GM12872 (cell line): ENCODE measurements around the gene SDC3.

ENCODE experiments used
- TF ChIP-seq, protein P1 (sequence below): IDR thresholded peaks from 3 replicates; pipeline ENCODE4 v1.5.1; 2011; ENCODE audit warnings: low read depth, mild to moderate bottlenecking, low read length, moderate library complexity; ENCODE audit not compliant: insufficient read depth

Gene SDC3

DNA sequence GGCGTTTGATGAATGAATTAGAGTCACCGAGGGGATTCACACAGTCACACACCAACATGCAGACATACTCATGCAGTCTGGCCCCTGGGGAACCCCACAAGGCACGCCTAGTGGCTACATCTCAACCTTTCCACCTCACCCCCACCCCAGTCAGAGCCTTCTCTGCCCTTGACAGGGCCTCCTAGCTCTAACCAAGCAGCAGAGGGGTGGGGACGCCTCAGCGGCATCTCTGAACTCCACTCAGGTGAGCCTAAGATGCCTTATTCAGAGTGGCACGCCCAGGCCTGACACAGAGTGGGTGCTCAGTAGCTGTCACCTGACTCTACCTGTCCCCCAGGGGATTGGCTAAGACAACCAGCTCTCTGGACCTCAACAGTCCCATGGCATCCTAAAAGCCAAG, 3.7 kb upstream of the SDC3 start:
- TF ChIP-seq, protein P1, sequence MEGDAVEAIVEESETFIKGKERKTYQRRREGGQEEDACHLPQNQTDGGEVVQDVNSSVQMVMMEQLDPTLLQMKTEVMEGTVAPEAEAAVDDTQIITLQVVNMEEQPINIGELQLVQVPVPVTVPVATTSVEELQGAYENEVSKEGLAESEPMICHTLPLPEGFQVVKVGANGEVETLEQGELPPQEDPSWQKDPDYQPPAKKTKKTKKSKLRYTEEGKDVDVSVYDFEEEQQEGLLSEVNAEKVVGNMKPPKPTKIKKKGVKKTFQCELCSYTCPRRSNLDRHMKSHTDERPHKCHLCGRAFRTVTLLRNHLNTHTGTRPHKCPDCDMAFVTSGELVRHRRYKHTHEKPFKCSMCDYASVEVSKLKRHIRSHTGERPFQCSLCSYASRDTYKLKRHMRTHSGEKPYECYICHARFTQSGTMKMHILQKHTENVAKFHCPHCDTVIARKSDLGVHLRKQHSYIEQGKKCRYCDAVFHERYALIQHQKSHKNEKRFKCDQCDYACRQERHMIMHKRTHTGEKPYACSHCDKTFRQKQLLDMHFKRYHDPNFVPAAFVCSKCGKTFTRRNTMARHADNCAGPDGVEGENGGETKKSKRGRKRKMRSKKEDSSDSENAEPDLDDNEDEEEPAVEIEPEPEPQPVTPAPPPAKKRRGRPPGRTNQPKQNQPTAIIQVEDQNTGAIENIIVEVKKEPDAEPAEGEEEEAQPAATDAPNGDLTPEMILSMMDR, result no peak

- TF ChIP-seq, protein P1, result peak; percentile 89
Observed at GRCh38 chr1:30911059-30911954, 2.7 kb upstream of the SDC3 start.

DNA sequence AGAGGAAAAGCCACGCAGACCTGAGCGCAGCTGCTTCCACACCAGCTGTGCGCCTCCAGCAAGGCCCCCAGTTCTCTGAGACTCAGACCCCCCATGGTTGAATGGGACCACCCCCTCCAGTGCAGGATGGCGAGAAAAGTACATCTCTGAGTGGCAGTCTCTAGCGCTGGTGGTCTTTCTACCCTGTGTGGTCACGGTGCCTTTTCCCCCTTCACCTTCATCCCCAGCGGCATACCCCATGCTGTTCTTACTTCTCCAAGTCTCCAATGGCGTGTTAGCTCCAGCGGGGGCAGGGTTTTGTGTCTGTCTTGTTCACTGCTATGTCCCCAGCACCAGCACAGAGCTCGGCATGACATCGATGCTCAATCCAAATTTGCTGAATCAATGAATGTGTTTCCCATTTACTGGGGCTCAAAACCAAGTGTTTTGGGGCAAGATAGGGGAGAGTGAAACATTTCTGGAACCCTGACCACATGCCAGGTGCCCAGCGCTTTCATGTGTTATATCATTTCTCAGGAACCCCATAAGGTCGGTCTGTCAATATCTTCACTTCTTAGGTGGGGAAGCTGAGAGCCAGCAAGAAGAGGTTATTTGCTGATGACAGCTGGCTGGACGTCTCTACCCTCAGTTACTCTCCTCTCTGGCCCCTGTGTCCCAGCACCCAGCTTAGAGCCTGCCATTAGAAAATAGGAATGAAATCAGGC, 959 bp upstream of the SDC3 start:
- TF ChIP-seq, protein P1, result no peak

DNA sequence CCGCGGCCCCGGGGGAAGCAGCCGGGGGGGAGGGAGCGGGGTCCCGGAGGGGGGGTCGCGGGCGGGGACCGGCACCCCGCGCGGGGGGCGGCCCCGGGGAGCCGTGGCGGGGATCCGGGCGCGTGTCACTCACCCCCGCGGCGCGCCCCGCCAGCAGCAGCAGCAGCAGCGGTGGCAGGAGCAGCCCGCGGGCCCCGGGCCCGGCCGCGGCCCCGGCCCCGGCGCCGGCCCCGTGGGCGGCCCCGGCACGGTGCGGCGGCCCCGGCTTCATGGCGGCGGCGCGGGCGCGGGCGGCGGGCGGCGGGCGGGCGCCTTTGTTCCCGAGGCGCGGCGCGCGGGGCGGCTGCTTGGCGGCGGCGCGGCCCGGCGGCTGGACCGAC, 252 bp downstream of the SDC3 start:
- TF ChIP-seq, protein P1, result no peak

DNA sequence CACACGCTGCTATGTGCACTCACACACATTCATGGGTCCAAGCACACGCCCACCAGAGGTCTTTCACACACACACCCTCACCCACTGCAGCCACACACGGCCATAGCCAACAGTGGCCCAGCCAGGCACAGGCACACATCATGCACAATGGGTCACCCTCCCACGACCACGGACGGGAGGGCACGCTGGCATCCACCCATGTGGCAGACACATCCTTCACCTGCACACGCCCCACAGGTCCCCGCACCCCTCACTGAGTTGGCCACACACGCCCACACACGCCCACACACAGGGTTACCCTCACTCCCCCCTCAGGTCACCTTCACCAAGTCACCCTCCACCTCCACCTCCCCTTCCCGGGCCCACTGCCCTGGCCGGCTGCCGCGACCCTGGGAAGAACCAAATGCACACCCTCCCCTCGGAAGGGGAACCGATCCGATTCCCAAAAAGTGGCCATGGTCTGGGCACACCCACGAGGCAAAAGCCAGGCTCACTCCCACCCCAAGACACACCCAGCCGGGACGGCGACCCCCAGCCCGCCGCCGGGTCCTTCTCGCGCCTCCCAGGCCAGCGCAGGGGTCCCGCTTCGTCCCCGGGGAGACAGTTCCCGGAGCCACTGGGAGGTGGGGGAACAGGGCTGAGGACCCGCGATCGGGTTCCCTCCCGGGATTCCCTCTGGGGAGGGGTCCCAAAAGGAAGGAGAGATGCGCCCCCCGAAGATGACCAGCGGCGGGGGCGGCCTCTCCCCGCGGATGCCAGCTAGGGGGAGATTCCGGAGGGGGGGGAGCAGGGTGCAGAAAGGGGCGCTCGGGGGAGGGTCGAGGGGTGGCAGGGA, 860 bp downstream of the SDC3 start:
- TF ChIP-seq, protein P1, result no peak

GRCh38 chr1:30906631-30907441, 1.7 kb downstream of the SDC3 start:
- TF ChIP-seq, protein P1, result no peak
